Calu3 (cell line): Measurements from ENCODE around the gene TBC1D19. TPM values are rescaled to one million over a fixed set of nuclear protein-coding genes. Genes with fewer than 3 reads are reported as not detected.

Experiments used
- BruUV-seq: library from RNA; stranded (reverse); fragments of 400-500 nt; replicated peaks from 2 replicates; lab custom pipeline; 2021; lab: Mats Ljungman, UMichigan
- CTCF ChIA-PET: fragments of 300-600 bp; sonication (Branson Sonifier 250); formaldehyde crosslinking; loops from one replicate; lab custom pipeline; 2022; ENCODE audit warnings: antibody characterized with exemption; lab: Charles Lee
- DNase-seq: peaks from one replicate; pipeline ENCODE4 v3.0.0; 2022
- H3K27ac Mint-ChIP-seq: one replicate; pipeline ENCODE4 v1.8.0; 2022; ENCODE audit warnings: mixed read lengths; ENCODE audit not compliant: unreplicated experiment
- H3K27me3 Mint-ChIP-seq: one replicate; pipeline ENCODE4 v1.8.0; 2022; ENCODE audit warnings: mixed read lengths; ENCODE audit not compliant: unreplicated experiment
- H3K36me3 Mint-ChIP-seq: one replicate; pipeline ENCODE4 v1.8.0; 2022; ENCODE audit warnings: mild to moderate bottlenecking, moderate library complexity, mixed read lengths; ENCODE audit not compliant: insufficient read depth, unreplicated experiment
- H3K4me1 Mint-ChIP-seq: one replicate; pipeline ENCODE4 v1.8.0; 2022; ENCODE audit warnings: mild to moderate bottlenecking, low read depth, mixed read lengths; ENCODE audit not compliant: unreplicated experiment
- H3K4me3 Mint-ChIP-seq: one replicate; pipeline ENCODE4 v1.8.0; 2022; ENCODE audit warnings: mild to moderate bottlenecking, low read depth, moderate library complexity, mixed read lengths; ENCODE audit not compliant: unreplicated experiment
- H3K9me3 Mint-ChIP-seq: one replicate; pipeline ENCODE4 v1.8.0; 2022; ENCODE audit warnings: low read depth, mixed read lengths; ENCODE audit not compliant: unreplicated experiment
- CTCF ChIP-seq: fragments of 200-600 bp; IDR thresholded peaks from one replicate; pipeline ENCODE4 v1.8.0; 2022; ENCODE audit warnings: antibody characterized with exemption; ENCODE audit not compliant: unreplicated experiment
- intact Hi-C: fragments of 100-400 bp; cut with micrococcal nuclease; formaldehyde crosslinking; loops from one replicate; pipeline ENCODE4 v1.10.0; 2022; ENCODE audit not compliant: unreplicated experiment
- total RNA-seq: library from RNA; stranded (reverse); gene quantifications from 2 replicates; pipeline ENCODE4 v1.2.3, GENCODE V29; 2022

The TBC1D19 gene
- total RNA-seq, 1 experiment from 2014 or later = 5.5 TPM

- H3K4me3 Mint-ChIP-seq = no peak overlapping the region
- CTCF ChIA-PET = no interaction called here
- intact Hi-C loops = no loop called here
- H3K27me3 Mint-ChIP-seq = no peaks in the 10 kb centered on the region
- peaks cover 6% of the 10 kb centered on the region for H3K36me3 Mint-ChIP-seq
- no peak overlapping the region for H3K27ac Mint-ChIP-seq
- no peak for TF ChIP-seq CTCF
- BruUV-seq = no TSS peak
- H3K9me3 Mint-ChIP-seq = no peaks in the 10 kb centered on the region
- no peak for DNase-seq
- peaks cover 13% of the 10 kb centered on the region for H3K4me1 Mint-ChIP-seq
Measured at GRCh38 chr4:26785810-26786209, 201.9 kb downstream of the TBC1D19 start.

GRCh38 chr4:26786916-26787315, 203.0 kb downstream of the TBC1D19 start:
- H3K4me1 Mint-ChIP-seq = peaks cover 13% of the 10 kb centered on the region
- H3K36me3 Mint-ChIP-seq = peaks cover 6% of the 10 kb centered on the region
- no peaks in the 10 kb centered on the region for H3K27me3 Mint-ChIP-seq
- no peak overlapping the region for H3K4me3 Mint-ChIP-seq
- CTCF ChIA-PET = interaction anchor here (0.6 to 0.7 kb wide), 2 partner anchors 87 to 786 kb away, joined by 3 read pairs; no protein-coding TSS in a partner anchor
- DNase-seq = no peak
- no peaks in the 10 kb centered on the region for H3K9me3 Mint-ChIP-seq
- intact Hi-C loops = no loop called here
- no TSS peak for BruUV-seq
- H3K27ac Mint-ChIP-seq = no peak overlapping the region
- no peak for TF ChIP-seq CTCF

- intact Hi-C loops = no loop called here
- Mint-ChIP-seq H3K27ac (no peak overlapping the region), H3K27me3 (no peaks in the 10 kb centered on the region), H3K4me3 (peak overlapping the region; percentile 24), H3K9me3 (no peaks in the 10 kb centered on the region), H3K4me1 (peaks cover 13% of the 10 kb centered on the region), H3K36me3 (peaks cover 6% of the 10 kb centered on the region)
- no TSS peak for BruUV-seq
- DNase-seq = peak; percentile 56
- CTCF ChIA-PET = interaction anchor here (0.7 kb wide), 1 partner anchor 29 kb away, joined by 4 read pairs; no protein-coding TSS in a partner anchor
- no peak for TF ChIP-seq CTCF
Measured at GRCh38 chr4:26787461-26788340, 203.8 kb downstream of the TBC1D19 start.

GRCh38 chr4:26788341-26788733, 204.5 kb downstream of the TBC1D19 start:
- DNase-seq = no peak
- Mint-ChIP-seq H3K27me3 (no peaks in the 10 kb centered on the region), H3K4me3 (no peak overlapping the region), H3K36me3 (peaks cover 6% of the 10 kb centered on the region), H3K4me1 (peaks cover 13% of the 10 kb centered on the region), H3K9me3 (no peaks in the 10 kb centered on the region), H3K27ac (no peak overlapping the region)
- CTCF ChIA-PET = interaction anchor here (0.7 kb wide), 1 partner anchor 28 kb away, joined by 4 read pairs; no protein-coding TSS in a partner anchor
- no TSS peak for BruUV-seq
- no peak for TF ChIP-seq CTCF
- intact Hi-C loops = no loop called here
